ENCODE data around the gene GREB1L. TPM values are rescaled to one million over a fixed set of nuclear protein-coding genes. Genes with fewer than 3 reads are reported as not detected.

Gene GREB1L
- total and polyA plus RNA-seq, 2 of the 13 experiments (the other 11 are each of a cell fraction or from before 2014, with no cell fraction given) = 0.17 to 0.66 TPM

DNA sequence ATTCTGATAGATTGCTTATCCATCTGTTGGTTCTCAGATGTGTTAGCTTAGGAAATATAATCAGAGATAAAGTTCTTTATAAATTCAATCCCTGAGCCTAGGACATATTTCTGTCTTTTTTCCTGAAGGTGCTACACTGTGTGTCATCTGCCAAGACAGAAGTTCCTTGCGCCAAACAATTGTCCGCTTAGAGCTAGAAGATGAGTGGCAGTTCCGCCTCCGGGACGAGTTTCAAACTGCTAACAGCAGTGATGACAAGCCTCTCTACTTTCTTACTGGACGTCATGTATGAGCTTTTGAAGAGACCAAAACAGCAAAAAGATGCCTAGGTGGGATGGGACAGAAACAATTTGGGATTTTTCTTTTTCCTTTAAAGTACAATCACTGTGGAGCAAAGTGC is 280.5 kb downstream of the GREB1L start:
- Histone ChIP-seq H3K9ac (ENCODE audit: insufficient read depth, low read depth, low read length) (no peak overlapping the region), H3K4me1 (ENCODE audit: insufficient read depth, low read length) (no peaks in the 10 kb centered on the region), H3K9me3 (ENCODE audit: low read length) (no peaks in the 10 kb centered on the region), H3K4me3 (replicated peaks in 1 of 3; ENCODE audit: insufficient read depth in 1 of 3, low read depth in 2 of 3, low read length in 3 of 3) (no peak overlapping the region), H3K36me3 (replicated peaks in 1 of 2; ENCODE audit: control insufficient read depth in 1 of 2, insufficient read depth in 2 of 2, low read length in 2 of 2) (peaks cover 6 to 17% of the 10 kb centered on the region in 2 experiments), H4K20me1 (ENCODE audit: insufficient read depth, low read length) (no peaks in the 10 kb centered on the region), H2AFZ (ENCODE audit: low read length) (no peak overlapping the region), H3K79me2 (ENCODE audit: insufficient read depth, low read length) (no peaks in the 10 kb centered on the region), H3K27me3 (ENCODE audit: control insufficient read depth in 1 of 2, insufficient read depth in 2 of 2, low read length in 2 of 2) (no peaks in the 10 kb centered on the region), H3K4me2 (ENCODE audit: low read depth, low read length) (no peak overlapping the region), H3K27ac (ENCODE audit: extremely low read length, insufficient read depth, low read length) (no peak overlapping the region)
- FAIRE-seq (no peak), ATAC-seq (no peak), DNase-seq (ENCODE audit: low spot score) (no peak)
- no peak for TF ChIP-seq ZFY (CRISPR knock-in tag; IDR thresholded peaks at IDR 0.05)
- 98% methylated on average over 6 of the region's 6 CpGs for WGBS (ENCODE audit: low lambda C conversion rate)
- intact Hi-C loops (cut with micrococcal nuclease; ENCODE audit: unreplicated experiment) = no loop called here
- ChIA-PET POLR2A (no interaction called here), CTCF (ENCODE audit: low intra/inter-chr PET ratio, low total read pairs) (no interaction called here)
- in situ Hi-C loops (cut with HindIII; ENCODE audit: extremely low pct_ligation_motif_present, low pct_unique_long_range_greater_than_20kb) = no loop called here
- BruUV-seq (replicated peaks) = no TSS peak

DNA sequence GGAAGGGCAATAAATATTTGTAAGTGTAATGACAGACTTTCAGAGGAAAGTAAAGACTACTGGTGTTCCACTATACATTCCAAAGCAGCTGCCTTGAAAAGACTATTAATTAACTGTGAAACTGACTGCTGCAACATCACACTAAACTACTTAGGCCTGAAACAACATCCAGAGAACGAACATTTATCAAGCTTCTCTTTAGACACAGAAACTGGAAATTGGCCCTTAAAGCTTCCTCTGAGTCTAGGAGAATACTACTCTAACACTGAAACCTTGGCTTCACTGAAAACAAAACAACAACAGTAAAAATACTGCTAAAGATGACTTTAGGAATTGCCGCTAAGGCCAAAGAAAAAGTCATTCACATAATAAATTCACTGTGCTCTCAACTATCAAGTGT is 283.9 kb downstream of the GREB1L start:
- DNase-seq (ENCODE audit: low spot score) (no peak), FAIRE-seq (no peak), ATAC-seq (no peak)
- intact Hi-C loops (cut with micrococcal nuclease; ENCODE audit: unreplicated experiment) (no loop called here), in situ Hi-C loops (cut with HindIII; ENCODE audit: extremely low pct_ligation_motif_present, low pct_unique_long_range_greater_than_20kb) (no loop called here)
- 100% methylated on average over 2 of the region's 2 CpGs for WGBS (ENCODE audit: low lambda C conversion rate)
- Histone ChIP-seq H3K4me2 (ENCODE audit: low read depth, low read length) (no peak overlapping the region), H3K27me3 (ENCODE audit: control insufficient read depth in 1 of 2, insufficient read depth in 2 of 2, low read length in 2 of 2) (no peaks in the 10 kb centered on the region), H3K9ac (ENCODE audit: insufficient read depth, low read depth, low read length) (no peak overlapping the region), H3K27ac (ENCODE audit: extremely low read length, insufficient read depth, low read length) (no peak overlapping the region), H2AFZ (ENCODE audit: low read length) (no peak overlapping the region), H3K9me3 (ENCODE audit: low read length) (no peaks in the 10 kb centered on the region), H3K79me2 (ENCODE audit: insufficient read depth, low read length) (no peaks in the 10 kb centered on the region), H3K4me1 (ENCODE audit: insufficient read depth, low read length) (no peaks in the 10 kb centered on the region), H4K20me1 (ENCODE audit: insufficient read depth, low read length) (no peaks in the 10 kb centered on the region), H3K36me3 (replicated peaks in 1 of 2; ENCODE audit: control insufficient read depth in 1 of 2, insufficient read depth in 2 of 2, low read length in 2 of 2) (peaks cover 6 to 37% of the 10 kb centered on the region in 2 experiments), H3K4me3 (replicated peaks in 1 of 3; ENCODE audit: insufficient read depth in 1 of 3, low read depth in 2 of 3, low read length in 3 of 3) (no peak overlapping the region)
- POLR2A ChIA-PET = no interaction called here
- BruUV-seq (replicated peaks) = no TSS peak
- TF ChIP-seq, protein P1, sequence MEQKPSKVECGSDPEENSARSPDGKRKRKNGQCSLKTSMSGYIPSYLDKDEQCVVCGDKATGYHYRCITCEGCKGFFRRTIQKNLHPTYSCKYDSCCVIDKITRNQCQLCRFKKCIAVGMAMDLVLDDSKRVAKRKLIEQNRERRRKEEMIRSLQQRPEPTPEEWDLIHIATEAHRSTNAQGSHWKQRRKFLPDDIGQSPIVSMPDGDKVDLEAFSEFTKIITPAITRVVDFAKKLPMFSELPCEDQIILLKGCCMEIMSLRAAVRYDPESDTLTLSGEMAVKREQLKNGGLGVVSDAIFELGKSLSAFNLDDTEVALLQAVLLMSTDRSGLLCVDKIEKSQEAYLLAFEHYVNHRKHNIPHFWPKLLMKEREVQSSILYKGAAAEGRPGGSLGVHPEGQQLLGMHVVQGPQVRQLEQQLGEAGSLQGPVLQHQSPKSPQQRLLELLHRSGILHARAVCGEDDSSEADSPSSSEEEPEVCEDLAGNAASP (CRISPR knock-in tag; IDR thresholded peaks at IDR 0.05; ENCODE audit: borderline replicate concordance) = no peak
- TF ChIP-seq, protein P2, sequence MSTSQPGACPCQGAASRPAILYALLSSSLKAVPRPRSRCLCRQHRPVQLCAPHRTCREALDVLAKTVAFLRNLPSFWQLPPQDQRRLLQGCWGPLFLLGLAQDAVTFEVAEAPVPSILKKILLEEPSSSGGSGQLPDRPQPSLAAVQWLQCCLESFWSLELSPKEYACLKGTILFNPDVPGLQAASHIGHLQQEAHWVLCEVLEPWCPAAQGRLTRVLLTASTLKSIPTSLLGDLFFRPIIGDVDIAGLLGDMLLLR (CRISPR knock-in tag; IDR thresholded peaks at IDR 0.05) = no peak
- TF ChIP-seq ZNF607 (CRISPR knock-in tag; IDR thresholded peaks at IDR 0.05; ENCODE audit: borderline replicate concordance) (no peak), RBM22 (optimal IDR thresholded peaks at IDR 0.05; ENCODE audit: low read length) (no peak)
- TF ChIP-seq, protein P3, sequence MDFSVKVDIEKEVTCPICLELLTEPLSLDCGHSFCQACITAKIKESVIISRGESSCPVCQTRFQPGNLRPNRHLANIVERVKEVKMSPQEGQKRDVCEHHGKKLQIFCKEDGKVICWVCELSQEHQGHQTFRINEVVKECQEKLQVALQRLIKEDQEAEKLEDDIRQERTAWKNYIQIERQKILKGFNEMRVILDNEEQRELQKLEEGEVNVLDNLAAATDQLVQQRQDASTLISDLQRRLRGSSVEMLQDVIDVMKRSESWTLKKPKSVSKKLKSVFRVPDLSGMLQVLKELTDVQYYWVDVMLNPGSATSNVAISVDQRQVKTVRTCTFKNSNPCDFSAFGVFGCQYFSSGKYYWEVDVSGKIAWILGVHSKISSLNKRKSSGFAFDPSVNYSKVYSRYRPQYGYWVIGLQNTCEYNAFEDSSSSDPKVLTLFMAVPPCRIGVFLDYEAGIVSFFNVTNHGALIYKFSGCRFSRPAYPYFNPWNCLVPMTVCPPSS (IDR thresholded peaks at IDR 0.05) = no peak
- CTCF ChIA-PET (ENCODE audit: low intra/inter-chr PET ratio, low total read pairs) = no interaction called here

All from HepG2 (cell line).